GM19238 (cell line): ENCODE data around the gene LRRC47.

Source experiments
- DNase-seq: peaks from one replicate; pipeline ENCODE4 v3.0.0; 2011; ENCODE audit warnings: low spot score; ENCODE audit not compliant: insufficient read length

Gene LRRC47

DNA sequence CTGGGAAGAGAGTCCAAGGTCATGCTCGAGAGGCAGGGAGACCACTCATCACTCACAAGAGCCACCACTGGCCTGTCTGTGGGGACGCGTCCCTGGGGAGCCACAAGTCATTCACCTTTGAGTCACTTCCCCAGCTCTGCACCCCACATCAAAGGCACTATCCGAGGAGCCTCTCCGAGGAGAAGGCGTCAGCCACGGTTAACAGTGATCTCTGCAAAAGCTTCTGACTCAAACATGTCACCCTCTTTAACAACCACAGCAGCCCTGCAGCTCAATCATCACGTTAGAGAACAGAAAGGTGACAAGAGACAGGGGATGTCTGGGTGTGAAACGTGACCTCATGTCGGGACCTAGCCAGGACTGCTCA is 9.0 kb downstream of the LRRC47 start:
- DNase-seq, result no peak

DNA sequence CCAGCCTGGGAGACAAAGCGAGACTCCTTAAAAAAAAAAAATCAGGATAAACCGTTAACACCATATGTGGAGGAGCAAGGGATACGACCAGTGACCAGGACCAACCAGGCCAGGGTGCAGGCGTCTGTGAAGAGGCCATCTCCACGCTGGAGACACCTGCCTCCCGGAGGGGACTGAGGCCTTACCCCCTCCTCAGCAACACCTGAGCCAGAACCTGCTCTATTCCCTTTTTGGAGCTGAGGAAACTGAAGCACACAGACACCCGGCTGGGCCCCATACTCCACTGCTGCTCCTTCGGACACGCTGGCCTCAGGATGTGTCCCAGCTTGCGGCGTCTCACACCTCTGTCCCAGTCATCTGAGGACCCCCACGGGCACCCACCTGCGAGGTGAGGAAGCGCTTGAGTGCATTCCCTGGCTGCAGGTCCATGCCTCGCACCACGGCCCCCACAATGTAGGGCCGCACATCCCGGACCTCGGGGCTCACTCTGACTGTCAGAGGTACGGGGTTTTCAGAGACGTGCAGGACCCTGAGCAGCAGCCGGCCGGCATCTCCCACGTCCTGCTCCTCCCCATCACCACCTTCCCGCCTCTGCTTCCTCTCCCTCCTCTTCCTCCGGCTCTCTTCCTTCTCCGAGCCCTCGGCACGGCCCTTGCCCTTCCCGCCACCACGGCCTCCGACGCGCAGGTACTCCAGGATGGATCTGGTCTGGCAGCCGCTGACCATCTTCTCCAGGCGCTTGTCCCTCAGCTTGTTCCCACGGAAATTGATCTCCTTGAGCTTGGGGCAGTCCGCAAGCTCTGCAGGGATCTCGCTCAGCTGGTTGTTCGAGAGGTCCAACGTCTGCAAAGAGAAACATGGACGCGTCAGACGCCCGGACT is 9.6 kb downstream of the LRRC47 start:
- no peak for DNase-seq

DNA sequence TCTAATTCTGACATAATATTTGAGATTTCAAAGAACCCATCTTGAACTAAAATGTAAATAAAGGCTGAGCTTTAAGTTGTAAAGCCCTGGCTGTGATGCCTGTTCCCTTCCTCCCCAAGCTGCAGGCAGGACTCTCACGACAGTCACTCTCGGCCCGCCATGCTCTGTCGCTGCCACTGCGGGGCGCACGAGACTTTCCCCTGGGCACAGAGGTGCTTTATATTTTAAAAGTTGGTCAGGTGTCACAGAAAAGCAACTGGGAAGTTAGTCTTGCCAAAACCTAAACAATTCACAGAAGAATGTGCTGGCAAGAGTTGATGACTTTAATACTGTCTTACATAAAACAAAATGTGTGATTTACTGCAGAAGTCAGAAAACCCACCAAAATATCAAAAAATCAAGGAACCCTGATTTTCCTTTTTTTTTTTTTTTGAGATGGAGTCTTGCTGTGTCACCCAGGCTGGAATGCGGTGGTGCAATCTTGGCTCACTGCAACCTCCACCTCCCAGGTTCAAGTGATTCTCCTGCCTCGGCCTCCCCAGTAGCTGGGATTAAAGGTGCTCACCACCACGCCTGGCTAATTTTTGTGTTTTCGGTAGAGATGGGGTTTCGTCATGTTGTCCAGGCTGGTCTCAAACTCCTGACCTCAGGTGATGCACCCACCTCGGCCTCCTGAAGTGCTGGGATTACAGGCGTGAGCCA is 10.7 kb downstream of the LRRC47 start:
- no peak for DNase-seq

DNA sequence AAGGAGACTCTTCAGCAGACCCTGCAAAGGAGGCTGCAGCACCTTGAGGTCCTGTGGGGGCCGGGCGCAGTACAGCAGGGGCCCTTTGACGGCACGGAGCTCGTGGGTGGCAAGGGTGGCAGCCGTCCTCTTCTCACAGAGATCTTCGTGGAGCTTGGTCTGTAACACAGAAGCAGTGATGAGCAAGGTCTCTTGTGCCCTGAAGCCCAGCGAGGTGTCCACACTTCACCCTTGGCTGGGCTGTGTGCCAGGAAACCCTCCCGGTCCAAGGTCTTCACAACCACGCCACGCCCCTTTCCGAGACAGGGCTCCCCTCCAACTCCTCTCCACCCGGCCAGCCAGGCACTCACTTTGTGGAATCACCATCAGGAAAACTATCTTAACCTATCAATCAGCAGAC is 11.3 kb downstream of the LRRC47 start:
- no peak for DNase-seq

DNA sequence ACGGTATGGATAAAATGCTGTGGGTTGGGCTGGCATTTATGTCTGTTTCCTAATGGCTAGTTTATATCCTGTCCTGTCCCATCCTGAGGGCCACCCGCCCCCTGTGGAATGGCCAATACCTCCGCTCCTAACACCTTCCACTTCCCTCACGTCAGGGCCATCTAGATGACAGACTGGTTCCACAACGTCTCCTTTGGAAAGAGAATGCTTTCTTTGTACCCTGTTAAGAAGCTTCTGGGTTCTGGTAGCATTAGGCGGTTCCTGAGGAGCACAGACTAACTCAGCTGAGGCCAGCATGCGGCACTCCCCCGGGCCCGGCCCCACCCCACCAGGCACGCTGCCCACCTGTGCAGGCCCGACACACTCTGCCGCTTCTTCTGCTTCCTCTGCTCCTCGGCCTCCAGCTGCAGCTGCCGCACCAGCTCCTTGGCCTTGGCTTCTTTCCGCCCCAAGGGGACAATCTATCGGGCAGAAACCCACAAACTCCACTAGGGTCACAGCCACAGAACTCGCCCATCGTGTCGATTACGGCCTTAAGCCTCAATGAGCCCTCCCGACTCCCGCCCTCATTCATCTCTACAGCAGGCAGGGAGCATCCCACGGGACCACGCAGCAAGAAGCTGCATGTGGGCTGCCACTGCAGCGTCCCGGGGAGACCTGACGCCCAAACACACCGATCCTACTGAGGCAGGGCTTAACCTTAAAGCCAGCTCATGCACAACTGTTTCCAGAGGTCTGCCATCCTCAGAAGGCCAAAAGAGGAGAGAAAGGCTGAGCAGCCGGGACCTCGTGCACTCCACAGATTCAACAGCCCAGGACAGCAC is 12.4 kb downstream of the LRRC47 start:
- no peak for DNase-seq

DNA sequence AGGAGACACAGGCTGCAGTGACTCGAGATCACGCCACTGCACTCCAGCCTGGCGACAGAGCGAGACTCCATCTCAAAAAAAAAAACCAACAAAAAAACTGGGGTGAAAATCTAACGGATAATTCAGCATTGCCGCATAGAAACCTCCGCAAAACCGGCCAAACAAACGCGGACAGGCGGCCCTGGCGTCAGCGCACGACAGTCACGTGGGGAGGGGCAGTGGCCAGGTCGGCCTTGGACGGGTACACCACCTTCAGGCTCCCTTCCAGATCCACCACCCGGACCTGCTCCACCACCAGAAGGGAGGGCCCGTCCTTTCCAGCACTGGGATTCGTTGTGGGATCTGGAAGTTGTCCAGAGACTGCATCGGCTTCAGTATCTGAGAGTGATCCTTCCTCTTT is 15.4 kb downstream of the LRRC47 start:
- no peak for DNase-seq

DNA sequence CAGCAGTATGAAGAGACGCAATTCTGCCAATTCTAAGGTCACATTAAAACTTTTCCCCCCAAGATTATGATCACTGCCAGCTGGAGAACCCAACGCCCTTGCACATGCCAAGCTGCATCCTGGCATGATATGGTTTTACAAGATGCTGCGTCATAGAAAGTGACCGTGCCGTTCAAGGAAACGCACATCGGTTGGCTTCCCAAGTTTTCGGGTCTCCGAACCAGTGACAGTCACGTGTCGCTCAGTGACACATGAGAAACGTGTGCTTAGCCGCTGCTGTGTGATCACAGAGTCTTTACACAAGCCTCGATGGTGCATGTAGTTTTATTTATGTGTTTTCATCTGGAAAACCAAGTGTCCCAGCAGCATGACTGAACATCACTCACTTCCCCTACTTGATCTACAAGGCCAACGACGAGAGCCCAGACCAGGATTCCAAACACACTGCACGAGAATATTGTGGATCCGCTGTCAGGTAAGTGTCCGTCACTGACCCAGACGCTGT is 16.3 kb downstream of the LRRC47 start:
- DNase-seq, result no peak

DNA sequence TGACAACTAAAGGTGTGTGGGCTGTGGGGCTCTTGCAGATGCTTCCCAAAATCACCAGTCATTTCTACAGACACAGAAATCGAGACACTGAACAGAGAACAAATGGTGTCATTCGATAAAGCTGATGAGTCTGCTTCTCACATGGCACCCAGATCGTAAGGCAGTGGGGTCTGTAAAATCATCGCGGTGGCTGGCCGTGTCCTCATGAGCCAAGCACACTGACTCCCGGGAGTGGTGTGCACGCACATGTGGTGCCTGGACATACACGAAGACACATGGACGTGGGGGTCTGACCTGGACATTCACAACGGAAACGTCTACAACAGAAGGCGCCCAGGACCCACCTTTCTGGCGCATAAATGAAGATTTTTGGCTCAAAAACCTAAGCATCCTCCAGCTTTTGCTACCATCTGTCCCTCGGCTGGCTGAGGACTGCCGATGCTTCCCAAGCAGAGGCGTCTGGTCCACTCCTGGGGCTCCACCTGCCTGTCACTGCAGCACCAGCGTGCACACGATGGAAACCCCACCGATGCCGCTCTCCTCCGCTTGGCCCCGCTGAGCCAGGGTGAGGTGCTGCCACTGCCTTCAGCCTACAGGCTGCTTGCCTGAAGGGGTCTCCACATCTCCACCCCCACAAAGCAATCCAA is 16.9 kb downstream of the LRRC47 start:
- no peak for DNase-seq

DNA sequence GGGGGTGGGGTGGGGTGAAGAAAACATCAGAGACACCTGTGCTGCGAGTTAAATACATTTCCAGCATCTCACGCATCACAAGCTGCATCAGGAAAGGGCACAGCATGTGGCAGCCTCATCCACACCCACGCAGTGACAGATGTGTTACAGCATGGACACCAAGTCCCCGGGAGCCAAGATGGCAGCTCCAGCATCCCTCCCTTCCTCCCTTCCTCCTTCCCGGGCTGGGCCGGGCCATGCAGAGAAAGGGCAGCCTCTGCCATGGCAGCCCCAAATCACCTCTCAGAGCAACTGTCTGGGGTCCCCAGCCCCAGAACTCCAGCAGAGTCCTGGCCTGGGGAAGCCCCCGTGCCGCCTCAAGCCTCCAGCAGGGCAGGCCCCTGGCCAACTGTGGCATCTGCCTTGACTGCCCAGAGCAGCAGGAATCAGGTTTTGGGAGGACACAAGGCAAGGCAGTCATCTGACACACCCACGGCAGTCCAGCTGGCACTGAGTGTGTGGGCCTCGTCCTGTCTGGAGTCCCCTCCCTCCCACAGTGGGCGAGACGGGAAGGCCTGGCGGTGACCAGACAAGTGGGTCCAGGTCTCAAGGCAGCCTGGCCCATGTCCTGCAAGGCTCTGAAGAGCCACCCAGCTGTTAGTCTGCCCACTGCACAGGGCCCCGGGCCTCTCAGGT is 17.6 kb downstream of the LRRC47 start:
- DNase-seq, result no peak

DNA sequence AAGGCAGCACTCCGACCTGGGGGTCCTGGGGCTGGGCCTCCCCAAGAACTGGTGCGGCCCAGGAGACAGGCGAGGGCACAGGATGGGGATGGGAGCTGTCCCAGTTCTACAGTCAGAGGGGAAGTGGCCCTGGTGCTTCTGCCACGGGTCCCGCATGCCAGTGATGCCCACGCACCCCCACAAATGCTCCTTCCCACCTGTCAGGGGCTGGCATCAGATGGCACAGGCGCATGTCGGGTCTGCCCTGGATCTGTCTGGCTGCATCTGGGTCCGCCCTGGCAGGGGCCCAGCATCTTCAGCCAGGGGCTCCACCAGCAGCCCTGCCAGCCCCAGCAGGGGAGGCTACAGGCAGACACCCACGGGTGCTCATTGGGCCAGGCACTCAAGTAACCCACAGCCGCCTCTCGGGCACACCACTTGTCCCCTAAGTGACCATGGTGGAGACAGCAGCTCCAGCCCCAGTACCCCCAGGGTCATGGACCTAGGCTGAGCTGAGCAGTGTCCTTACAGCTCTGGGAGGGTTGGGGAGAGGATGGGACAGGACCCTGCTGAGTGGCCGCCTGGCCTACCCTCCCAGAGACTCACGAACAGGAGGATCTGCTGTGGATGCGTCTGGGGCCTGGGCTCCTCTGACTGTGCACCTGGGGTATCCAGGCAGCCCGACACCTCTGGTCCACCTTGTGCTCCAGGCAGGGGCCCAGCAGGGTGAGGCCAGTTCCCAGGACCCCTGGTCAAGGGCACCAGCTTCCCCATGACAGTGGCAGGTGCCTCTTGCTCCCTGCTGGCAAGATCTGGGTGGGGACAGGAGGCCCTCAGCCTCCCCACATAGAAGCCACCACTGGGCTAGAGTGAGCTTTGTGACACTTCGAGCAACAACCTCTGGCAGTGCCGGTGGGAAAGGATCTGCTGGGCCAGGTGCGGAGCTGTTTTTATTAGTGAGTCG is 18.4 kb downstream of the LRRC47 start:
- no peak for DNase-seq

DNA sequence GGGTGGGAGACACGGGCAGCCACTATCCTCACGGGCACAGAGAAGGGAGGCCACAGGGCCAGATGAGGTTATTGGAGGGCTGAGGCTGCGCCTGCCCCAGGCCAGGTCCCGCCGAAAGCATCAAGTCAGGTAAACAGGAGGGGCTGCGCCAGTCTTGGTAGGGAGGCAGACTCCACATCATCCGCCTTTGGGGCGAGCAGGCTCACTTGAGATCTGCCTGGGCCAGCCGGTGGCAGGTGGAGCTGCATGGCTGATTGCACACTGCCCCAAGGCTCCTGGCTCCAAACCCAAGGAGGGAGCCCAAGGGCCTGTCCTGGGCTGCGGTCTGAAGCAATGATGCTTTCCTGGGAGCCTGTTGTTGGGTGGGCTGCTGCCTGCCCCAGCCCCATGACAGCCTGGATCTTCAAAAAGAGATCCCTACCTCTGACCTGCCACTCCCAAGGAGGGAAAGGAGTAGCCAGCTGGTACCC is 19.2 kb downstream of the LRRC47 start:
- DNase-seq, result no peak

DNA sequence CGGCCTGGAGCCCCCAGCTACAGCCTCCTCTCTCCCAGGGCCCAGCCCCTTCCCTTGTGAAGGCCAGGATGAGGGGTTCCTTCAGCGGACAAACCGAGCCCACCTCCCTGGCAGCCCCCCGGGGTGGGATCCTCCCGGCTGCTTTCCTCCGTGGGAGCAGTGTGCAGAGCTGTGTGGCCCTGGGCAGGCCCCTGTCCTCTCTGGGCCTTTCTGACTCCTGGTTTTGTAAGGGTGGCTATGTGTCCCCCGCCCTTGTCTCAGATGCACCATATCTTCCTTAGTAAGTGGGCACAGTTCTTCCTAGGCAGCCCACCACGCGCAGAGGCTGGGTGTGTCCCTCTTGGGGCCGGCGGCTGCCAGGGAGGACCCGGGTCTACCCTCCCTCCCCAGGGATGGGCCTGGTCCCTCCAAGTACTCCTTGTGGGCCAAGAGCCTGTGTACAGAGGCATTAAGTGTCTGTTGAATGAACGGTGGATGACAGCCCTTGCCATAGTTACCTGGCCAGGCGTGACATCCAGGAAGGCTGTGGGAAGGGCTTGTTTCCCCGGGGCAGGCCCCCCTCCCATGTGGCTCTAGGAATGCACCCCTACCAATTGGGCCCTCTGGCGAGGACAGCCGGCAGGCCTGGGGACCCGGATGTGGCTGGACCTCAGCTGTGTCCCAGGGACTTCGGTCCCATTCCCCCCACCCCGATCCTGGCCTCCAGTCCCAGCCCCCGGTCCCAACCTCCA is 19.9 kb downstream of the LRRC47 start:
- no peak for DNase-seq

DNA sequence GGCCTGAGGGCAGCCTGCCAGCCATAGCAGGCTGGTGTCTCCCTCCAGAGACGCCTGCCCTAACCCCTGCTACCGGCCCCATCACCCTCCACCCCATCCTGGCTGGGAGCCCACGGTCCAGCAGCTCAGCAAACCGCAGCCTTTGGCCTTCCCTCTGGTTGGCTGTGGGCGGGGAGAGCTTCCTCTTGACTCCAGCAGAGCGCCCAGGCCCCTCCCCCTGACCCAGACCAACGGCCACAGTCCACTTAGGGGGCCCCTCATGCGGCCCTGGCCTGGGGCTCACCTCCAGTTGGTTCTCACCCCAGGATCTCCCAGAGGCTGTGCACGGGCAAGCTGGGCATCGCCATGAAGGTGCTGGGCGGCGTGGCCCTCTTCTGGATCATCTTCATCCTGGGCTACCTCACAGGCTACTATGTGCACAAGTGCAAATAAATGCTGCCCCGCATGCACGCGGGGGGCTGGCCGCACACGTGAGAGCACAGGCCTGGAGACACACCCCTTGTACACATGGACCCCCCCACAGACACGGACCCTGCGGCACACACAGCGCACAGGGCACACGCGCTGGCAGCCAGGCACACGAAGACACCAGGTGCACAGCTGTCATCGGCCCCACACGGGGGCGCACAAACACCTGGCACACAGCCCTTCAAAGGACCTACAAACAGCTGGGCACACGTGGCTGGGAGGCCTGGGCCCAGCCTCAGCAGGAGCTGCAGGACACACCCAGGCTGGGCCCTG is 20.6 kb downstream of the LRRC47 start:
- peak; percentile 62 for DNase-seq

DNA sequence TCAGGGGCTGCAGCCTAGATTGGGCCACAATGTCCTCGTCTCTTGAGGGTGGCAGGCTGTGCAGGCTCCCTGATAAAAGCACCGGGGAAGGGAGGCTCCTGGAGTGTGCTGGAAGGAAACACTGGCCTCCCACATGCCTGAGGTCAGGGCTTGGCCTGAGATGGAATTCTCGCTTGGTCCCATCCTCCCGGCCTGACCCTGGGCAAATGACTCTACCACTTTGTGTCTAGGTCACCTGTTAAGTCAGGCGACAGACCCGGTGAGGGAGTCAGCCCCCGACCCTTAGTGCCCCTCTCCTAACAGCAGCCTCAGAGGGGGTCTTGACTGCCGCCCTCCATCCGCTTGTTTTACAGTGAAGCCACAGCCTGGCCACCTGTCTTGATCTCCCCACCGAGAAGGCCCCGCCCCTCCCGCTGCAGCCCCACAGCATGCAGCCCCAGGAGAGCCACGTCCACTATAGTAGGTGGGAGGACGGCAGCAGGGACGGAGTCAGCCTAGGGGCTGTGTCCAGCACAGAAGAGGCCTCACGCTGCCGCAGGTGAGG is 21.3 kb downstream of the LRRC47 start:
- DNase-seq, result no peak

DNA sequence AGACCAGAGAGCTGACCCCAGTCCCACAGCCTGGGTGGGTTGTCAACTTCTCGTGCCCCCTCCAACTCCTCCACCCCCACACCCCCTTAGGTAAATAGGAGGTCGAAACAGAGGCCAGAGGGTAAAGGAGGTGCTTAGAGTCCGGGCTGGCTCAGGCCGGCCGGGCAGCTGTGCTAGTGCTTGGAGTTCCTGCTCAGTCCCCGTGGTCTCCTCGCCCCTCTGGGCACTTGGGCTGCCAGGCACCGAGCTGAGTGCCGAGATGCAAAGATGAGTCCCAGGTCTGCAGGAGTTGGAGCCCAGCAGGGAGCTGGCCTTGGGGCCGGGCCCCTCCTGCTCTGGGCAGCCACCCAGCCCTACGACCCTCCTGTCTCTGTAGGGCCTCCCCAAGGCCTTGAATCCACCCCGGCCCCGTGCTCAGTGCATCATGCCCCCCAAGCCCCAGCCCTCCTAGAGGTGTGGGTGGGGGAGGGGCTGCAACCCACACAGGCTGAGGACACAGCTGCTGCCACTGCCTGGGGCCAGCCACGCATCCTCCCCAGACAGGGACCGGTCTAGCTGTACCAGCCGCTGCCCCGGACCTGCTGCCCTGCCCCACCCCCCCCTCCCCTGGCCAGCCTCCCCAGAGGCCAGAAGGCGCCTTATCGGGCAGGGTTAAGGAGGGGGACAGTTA is 21.9 kb downstream of the LRRC47 start:
- no peak for DNase-seq

DNA sequence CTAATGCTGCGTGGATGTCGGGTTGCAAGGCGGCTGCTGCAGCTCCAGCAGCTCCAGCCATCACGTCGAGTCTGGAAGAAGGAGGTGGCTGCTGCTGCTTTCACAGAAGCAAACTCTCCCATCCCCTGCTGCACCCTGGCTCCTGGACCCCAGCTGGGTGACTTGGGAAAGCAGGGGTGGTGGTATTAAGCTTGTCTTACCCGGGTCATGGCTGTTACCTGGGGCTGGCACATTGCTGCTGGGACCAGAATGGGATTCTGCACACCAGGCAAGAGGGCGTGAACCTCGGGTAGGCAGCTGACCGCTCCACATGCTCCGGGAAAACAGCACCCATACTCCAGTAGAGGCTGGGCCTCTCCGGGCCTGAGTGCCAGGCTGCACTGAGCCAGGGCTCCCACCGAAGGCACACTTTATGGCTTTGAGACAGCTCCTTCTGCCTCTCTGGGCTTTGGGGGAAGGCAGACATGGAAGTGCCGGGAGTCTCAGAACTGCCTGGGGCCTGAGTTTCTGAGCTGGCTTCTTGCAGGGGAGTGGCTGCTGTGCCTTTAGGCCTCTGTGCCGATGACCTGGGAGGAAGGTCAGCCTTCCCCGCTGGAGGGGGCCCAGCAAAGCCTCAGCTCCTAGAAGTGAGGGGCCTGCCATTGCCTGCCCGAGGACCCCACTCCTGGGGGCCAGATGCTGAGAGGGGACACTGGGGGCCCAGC is 22.6 kb downstream of the LRRC47 start:
- no peak for DNase-seq
